Measurements from ENCODE around the gene HOXA11. TPM values are rescaled to one million over a fixed set of nuclear protein-coding genes. Genes with fewer than 3 reads are reported as not detected.
A peak's percentile ranks its signal among the peaks of the same experiment; 100 is the strongest.

The HOXA11 gene
- polyA plus RNA-seq, 3 donors from 2014 or later = not detected

DNA sequence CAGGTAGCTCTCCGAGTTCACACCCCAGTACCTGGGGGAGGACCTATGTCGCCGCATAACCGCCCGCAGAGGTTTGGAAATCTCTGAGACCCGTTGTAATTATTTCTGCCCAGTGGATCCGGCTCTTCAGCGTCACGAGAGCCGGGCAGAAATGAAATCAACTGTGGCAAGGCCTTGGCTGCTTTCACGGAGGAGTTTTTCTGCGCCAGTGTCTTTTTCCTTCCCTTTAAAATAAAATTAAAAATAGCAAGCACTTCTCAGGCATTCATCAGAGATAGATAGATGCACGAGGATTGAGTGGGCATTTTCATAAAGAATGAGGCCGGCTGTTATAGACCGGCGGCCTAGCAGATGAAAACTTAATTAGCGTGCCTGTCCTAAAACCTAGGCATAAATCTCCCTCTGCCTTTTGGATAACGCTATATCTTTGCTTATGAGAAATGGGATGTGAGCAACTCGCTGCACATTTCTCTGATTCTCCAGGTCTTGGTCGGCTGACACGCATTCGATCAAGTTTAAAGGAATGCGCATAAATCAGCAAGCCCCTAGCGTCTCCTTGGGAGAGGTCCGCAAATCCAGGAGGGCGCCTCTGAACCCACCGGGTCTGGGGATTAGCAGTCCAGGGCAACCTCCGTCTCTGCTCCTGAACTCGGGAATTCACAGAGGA lies 8.4 kb upstream of the HOXA11 start:
- H3K36me3 Mint-ChIP-seq = no peaks in the 10 kb centered on the region
- peak overlapping the region in 1 of 6 donors; percentile 33 for H3K27ac Mint-ChIP-seq
- peaks cover 29 to 43% of the 10 kb centered on the region in 2 donors for H3K4me1 Mint-ChIP-seq
- H3K4me3 Mint-ChIP-seq = peak overlapping the region; percentile 21 to 73 (median 51)
- DNase-seq = no peak
- H3K9me3 Mint-ChIP-seq = no peaks in the 10 kb centered on the region
- peaks cover 49 to 77% (median 75%) of the 10 kb centered on the region in 3 donors for H3K27me3 Mint-ChIP-seq (ENCODE audit: low read depth in 3 of 3)

DNA sequence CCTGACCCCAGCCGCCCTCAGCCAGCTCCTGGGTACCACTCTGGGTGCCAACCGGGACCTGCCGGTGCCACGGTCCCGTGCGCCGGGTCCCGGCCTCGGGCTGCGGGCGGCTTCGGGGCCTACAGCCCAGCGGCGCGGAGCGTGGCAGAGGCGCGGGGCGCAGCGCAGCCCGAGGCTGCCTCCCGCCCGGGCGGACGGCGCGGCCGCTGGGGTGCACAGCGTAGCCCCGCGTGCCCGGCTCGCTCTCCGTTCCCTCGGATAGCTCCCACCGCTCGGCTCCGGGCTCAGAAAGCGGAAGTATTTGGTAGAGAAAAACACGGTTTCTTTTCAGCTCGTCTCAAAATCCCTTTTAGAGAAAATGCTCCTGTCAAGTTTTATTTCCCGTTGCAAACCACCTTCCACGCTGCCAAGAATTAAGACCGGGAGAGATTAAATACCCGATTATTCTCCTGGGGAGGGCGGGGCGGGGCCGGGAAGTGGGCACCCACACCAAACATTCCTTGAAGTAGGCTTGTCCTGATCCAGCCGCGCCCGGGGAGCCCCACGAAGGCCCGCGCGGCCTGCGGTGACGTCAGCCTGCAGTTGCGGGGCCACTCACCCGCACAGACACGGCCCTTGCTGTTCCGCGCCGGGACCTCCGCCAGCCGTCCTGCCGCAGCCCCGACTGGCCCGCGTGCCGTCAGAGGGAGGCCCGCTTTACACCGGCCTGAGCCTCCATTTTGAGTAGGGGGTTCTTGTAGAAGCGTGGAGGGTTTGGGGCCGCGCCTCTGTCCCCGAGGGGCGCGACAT lies 7.7 kb upstream of the HOXA11 start:
- peaks cover 33 to 43% of the 10 kb centered on the region in 2 donors for H3K4me1 Mint-ChIP-seq
- no peak overlapping the region for H3K27ac Mint-ChIP-seq
- no peak for DNase-seq

DNA sequence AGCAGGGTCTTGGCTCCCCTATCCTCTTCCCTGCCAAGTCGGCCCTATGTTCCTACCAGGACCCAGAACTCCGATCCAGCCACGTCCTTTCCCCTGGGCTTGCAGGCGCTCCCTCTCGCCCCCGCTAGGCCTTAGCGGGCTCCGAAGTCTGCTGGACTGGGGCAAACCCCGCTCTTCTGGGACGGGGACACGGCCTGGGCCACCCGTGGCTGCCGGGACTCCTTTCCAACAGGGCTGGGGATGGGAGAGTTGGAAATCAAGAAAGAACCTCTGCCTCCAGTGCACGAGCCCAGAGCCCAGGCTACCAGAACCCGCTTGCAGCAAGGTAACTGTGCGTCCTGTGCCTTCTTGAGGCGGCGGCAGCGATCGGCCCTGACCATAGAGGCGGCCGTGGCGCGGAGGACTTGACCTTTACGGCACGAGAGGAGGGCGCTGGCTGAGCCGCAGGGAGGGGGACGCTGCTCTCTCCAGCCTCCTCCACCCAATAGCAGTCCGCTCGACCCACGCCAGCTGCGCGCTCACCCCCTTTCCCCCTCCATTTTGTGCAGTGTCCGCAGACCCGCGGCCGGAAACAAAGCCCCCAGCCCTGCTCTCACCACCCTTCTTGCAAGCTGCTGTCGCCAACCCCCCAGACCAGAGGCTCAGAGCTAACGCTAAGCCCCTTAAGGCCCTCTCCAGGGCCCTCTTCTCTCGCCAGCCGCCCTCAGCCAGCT lies 7.0 kb upstream of the HOXA11 start:
- Mint-ChIP-seq H3K27ac (no peak overlapping the region), H3K9me3 (no peaks in the 10 kb centered on the region), H3K4me1 (peaks cover 40 to 49% of the 10 kb centered on the region in 2 donors), H3K36me3 (no peaks in the 10 kb centered on the region), H3K4me3 (peak overlapping the region; percentile 57 to 72 (median 63)), H3K27me3 (ENCODE audit: low read depth in 3 of 3) (peaks cover 53 to 77% (median 74%) of the 10 kb centered on the region in 3 donors)
- DNase-seq = no peak

More for the DNA sequence above, 7.7 kb upstream of the HOXA11 start:
- Mint-ChIP-seq H3K36me3 (no peaks in the 10 kb centered on the region), H3K9me3 (no peaks in the 10 kb centered on the region), H3K27me3 (ENCODE audit: low read depth in 3 of 3) (peaks cover 49 to 77% (median 74%) of the 10 kb centered on the region in 3 donors), H3K4me3 (peak overlapping the region; percentile 57 to 79 (median 73))

DNA sequence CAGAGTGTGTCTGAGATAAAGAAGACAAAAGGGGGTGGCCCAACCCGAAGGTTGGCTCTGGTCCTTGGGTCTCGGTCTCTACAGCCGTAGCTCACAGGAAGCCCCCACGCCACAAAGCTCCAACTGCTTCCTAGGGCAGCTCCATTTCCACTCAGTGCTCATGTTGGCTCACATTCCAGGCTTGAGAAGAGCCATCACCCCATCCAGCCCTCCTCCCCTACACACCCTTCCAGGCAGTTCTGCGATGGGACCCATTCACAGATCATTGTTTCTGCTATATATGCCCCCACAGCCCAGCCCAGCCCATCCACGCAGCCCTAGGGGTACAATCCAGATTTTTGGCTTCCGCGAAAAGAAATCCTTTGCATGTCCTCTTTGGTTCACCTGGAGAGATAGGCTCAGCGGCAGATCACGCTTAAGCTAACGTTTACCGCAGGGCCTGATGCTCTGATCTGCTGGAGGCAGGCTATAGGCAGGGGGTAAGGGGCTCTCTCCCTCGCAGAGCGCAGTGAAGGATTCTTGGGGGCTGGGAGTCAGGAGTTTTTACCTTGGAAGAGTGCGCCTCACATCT lies 6.2 kb upstream of the HOXA11 start:
- Mint-ChIP-seq H3K36me3 (no peaks in the 10 kb centered on the region), H3K4me1 (peaks cover 41 to 51% of the 10 kb centered on the region in 2 donors), H3K4me3 (peak overlapping the region in 2 of 5 donors; percentile 9 to 32), H3K27me3 (ENCODE audit: low read depth in 3 of 3) (peaks cover 55 to 76% (median 73%) of the 10 kb centered on the region in 3 donors), H3K9me3 (no peaks in the 10 kb centered on the region), H3K27ac (no peak overlapping the region)
- no peak for DNase-seq

DNA sequence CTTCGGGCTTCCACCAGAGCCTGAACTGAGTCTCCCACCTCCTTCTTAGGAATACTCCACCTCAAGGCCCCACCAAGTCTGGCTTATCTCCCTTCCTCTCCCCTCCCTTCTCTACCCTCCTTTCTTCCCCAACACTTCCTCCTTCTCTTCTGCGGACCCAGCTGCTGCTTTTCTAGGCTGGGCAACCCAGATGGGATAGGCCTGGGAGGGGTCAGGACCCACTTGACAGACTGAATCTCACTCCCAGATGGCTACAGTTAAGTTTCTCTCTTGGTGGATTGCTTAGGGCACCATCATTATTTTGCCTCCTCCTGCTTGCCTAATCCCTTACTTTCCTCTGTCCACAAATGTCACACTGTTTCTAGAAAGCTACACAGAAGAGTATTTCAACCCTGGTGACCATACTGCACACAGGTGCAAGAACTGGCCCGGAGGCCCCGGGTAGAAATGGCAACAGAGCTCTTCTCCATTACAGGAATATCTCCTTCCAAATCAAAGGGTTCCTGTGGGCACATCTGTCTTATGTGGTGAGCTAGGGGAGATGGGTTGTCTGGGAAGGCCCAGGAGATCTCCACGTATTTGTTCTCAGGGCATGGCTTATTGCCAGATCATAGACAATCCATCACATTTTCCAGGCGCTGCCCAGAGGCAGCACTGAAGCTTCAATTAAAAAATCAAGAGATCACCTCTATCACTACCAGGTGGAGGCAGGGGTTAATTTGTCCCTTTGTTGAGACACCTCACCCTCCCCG lies 5.1 kb upstream of the HOXA11 start:
- Mint-ChIP-seq H3K36me3 (no peaks in the 10 kb centered on the region), H3K9me3 (no peaks in the 10 kb centered on the region), H3K27ac (no peak overlapping the region), H3K4me1 (peaks cover 52 to 62% of the 10 kb centered on the region in 2 donors), H3K27me3 (ENCODE audit: low read depth in 3 of 3) (peaks cover 64 to 79% (median 78%) of the 10 kb centered on the region in 3 donors), H3K4me3 (peak overlapping the region in 1 of 5 donors; percentile 93)
- no peak for DNase-seq

DNA sequence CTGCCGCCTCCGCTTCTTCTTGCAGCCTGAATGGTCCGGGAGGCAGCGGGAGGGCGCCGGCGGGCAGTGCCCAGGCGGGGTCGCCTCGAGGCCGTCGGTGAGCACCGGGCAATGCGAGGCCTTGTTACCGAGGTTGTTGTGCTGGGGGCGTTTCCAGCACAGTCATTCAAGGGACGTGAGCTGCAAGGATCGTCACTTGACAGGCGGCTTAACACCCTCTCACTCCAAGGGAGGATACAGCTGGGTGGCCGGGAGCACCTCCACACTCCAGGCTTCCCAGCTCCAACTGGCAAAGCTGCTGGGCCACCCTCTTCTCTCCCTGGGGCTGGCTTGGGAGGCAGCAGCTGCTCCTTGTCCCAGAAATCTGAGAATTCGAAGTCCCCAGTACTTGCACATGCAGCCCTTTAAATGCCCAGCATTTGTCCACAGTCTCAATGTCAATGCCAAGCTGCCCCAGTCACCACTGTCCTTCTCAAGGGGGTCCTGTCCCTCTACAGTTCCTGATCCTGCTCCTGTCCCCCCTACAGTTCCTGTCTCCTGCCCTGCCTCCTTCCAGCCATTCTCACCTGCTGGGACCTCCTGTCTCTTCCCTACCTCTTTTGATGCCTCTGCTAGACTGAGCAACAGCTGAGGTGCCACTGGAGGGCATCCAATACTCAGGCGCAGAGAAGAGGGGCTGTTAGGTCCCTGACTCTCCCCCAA lies 4.4 kb upstream of the HOXA11 start:
- Mint-ChIP-seq H3K27ac (no peak overlapping the region), H3K4me3 (peak overlapping the region; percentile 44 to 93 (median 60)), H3K9me3 (no peaks in the 10 kb centered on the region), H3K27me3 (ENCODE audit: low read depth in 3 of 3) (peaks cover 65 to 79% (median 78%) of the 10 kb centered on the region in 3 donors), H3K36me3 (no peaks in the 10 kb centered on the region), H3K4me1 (peaks cover 58 to 69% of the 10 kb centered on the region in 2 donors)
- DNase-seq = no peak

DNA sequence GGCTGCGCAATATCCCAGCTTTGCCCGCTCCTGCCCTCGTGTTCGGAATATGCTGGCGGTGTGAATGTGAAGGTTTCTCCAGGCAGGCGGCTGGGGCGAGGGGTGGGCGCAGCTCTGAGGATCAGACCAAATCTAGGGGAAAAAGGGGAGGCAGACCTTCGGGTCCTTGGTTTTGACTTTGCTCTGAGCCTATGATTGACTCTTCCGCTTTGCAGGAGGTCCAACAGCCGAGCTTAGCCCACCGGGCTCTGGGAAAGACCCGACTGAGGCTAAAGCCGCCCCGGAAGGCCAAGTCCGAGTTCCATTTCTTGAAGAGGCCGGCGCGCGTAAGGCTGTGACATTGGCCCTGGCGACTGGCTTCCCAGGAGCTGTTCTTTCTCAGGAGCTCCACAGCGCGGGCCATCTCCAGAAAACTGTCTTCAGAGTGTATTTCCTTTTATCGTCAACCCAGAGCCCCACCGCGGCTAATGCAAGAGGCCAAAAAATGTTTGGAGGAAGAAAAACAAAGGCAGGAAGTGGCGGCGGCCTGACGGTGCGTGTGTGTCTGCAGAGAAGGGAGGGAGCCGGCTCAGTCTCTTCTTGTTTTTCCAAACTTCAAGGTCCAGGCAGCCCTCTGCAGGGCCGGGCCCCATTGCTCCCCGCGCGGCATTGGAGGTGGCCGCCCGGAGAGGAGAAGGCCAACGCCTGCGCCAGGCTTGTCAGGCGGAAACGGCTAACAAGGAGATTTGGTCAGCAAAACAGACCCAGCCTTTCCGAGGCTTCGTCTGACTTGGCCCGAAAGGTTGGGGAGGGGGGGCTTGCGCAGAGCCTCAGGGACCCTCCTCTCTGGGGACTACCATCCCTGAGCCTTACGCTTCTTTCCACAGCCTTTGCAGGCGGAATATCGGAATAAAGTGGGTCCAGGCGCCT lies 3.6 kb upstream of the HOXA11 start:
- H3K27me3 Mint-ChIP-seq (ENCODE audit: low read depth in 3 of 3) = peaks cover 67 to 79% (median 79%) of the 10 kb centered on the region in 3 donors
- DNase-seq = no peak
- no peaks in the 10 kb centered on the region for H3K36me3 Mint-ChIP-seq
- H3K4me1 Mint-ChIP-seq = peaks cover 64 to 72% of the 10 kb centered on the region in 2 donors
- H3K4me3 Mint-ChIP-seq = peak overlapping the region; percentile 72 to 93 (median 85)
- H3K27ac Mint-ChIP-seq = peak overlapping the region in 1 of 6 donors; percentile 57
- no peaks in the 10 kb centered on the region for H3K9me3 Mint-ChIP-seq

DNA sequence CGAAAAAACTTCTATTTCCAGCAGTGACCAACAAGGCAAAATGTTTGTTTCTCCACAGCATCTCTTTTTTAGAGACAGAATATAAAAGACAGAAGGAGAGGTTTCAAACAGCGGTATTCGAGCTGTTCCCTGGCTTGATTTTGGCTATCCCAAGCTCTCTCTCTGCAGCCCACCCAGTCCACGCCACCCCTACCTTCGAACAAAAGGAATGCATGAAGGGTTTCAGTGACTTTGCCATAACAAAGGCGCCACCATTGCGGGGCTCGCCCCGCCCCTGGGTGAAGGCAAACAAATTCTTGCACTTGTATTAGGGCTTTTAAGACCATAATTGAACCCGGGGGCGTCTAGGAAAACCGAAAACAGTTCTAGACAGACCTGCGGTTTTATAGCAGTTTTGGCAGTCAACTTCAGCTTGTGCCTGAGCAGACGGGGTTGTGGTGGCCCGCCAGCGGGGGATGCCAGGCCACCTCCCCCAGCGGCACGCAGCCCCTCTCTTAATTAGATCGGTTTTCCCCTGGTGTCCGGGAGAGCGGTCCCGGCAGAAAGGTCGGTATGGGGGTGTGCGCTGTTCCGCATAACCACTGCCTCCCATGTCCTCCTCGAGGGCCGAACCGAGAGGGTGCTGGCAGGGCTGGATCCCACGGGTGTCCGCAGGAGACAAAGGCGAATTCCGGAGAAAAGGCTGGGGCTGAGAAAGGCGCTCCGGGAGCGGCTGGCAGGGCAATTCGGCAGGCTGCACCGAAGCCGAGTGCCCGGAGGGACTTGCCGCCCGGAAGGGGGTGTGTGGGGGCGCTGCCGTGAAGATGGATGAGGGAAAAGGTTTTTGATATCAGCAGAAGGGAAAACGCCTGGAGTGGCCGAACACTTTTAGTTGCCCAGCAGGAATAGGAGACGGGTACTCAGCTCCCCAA lies 2.7 kb upstream of the HOXA11 start:
- Mint-ChIP-seq H3K27ac (no peak overlapping the region), H3K27me3 (ENCODE audit: low read depth in 3 of 3) (peaks cover 67 to 85% (median 78%) of the 10 kb centered on the region in 3 donors), H3K4me1 (peaks cover 59 to 65% of the 10 kb centered on the region in 2 donors), H3K9me3 (no peaks in the 10 kb centered on the region), H3K36me3 (no peaks in the 10 kb centered on the region), H3K4me3 (peak overlapping the region; percentile 72 to 93 (median 85))
- no peak for DNase-seq

DNA sequence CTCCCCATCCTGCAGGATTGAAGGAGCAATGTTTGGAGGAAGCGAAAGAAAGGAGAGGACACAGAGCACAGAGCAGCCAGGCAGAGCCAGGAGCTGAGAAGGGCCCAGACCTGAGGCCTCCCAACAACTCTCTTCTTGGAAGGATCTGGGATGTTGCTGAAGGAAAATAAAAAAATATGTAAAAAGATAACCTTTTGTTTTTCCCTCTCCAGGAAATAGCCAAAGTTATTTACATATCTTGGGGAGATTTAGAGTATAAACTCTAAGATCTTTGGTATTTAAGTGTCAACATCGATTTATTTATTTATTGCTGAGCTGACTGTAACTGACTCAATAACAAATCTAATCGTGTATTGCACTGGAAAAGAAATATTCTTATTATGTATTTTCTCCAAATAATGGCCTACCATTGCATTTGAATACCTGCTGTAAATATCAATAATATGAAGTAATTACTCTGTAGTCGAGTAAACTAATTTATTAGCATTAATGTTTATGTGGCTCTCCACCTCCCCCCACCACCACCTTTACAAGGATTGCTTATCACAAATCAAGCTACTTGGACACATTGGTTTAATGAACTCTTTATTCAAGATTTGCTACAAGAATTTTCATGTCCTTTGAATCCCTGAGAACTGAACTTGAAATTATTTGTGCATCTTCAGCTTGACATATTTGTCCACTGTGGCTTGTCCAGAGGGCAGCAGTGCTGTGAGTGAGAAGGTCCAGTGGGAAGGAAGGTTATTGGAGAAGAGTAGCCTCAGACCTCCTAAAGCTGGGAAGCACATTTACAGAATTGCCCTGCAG lies 1.8 kb upstream of the HOXA11 start:
- Mint-ChIP-seq H3K4me3 (peak overlapping the region; percentile 12 to 93 (median 72)), H3K27me3 (ENCODE audit: low read depth in 3 of 3) (peaks cover 66 to 86% (median 75%) of the 10 kb centered on the region in 3 donors), H3K9me3 (no peaks in the 10 kb centered on the region), H3K27ac (no peak overlapping the region), H3K4me1 (peaks cover 54 to 62% of the 10 kb centered on the region in 2 donors), H3K36me3 (no peaks in the 10 kb centered on the region)
- DNase-seq = no peak

DNA sequence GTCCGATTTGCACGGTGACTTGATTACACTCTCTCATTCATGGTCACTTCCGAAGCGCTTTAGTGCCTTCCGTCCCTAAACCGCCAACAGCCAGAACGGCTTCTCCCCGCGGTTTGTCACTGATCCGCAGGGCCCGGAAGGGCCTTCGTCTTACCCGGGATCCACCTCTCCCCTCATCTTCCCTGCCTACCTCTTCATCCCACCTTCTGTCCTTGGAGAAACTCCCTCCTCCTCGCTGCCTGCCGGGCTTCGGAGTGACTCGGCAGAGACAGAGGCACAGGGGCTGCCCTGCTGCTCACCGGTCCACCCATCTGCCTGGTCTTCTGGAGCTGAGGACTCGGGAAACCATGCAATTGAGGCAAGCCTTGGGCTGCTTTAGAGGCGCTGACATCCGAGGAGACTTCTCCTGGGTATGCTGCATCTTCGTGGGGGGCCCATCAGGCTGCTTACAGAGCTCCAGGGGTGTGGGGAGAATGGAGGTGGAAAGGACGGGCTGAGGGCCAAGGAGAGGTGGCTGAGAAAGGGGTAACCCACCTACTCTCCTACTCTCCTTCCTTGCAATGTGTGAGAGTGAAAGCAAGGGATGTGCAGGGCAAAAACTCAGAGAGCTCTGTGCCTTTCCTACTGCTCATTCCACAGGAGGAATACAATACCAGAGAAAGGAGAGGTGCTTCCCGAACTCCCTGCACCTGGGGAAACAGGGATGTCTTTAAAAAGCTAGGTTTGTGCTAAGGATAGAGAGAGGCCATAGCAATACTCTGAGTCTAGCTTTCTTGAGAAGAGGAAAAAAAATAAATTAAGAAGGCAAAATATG lies 1.0 kb upstream of the HOXA11 start:
- Mint-ChIP-seq H3K36me3 (no peaks in the 10 kb centered on the region), H3K27me3 (ENCODE audit: low read depth in 3 of 3) (peaks cover 61 to 82% (median 74%) of the 10 kb centered on the region in 3 donors), H3K27ac (peak overlapping the region in 2 of 6 donors; percentile 11 to 65), H3K4me3 (peak overlapping the region; percentile 81 to 96 (median 86)), H3K4me1 (peaks cover 50 to 62% of the 10 kb centered on the region in 2 donors), H3K9me3 (no peaks in the 10 kb centered on the region)
- no peak for DNase-seq

Data from immature natural killer cell (primary cell).